ENCODE measurements around the gene KCND2.

- TF ChIP-seq RCOR1 (IDR thresholded peaks at IDR 0.05; ENCODE audit: insufficient replicate concordance, low read length) (no peak), MAFK (IDR thresholded peaks at IDR 0.05; ENCODE audit: low read depth, low read length) (no peak), CTCF (conservative IDR thresholded peaks at IDR 0.05; ENCODE audit: low read depth, low read length) (no peak), POLR2A (IDR thresholded peaks at IDR 0.05; ENCODE audit: low read depth, low read length) (no peak), RFX5 (IDR thresholded peaks at IDR 0.05; ENCODE audit: low read depth, low read length) (no peak), CHD1 (IDR thresholded peaks at IDR 0.05; ENCODE audit: low read depth, low read length) (no peak), FOS (IDR thresholded peaks at IDR 0.05; ENCODE audit: low read depth, low read length) (no peak)
Observed at GRCh38 chr7:120603366-120603765, 330.4 kb downstream of the KCND2 start.
